Omental fat pad (tissue), 4 donors: ENCODE results near the gene SMYD1. TPM values are rescaled to one million over a fixed set of nuclear protein-coding genes. Genes with fewer than 3 reads are reported as not detected.

Experiments
- ATAC-seq: fragments of 150-250 bp; one replicate; pipeline ENCODE4 v1.9.1; 2016; ENCODE audit warnings: mild to moderate bottlenecking, moderate library complexity; ENCODE audit not compliant: low FRiP score
- DNase-seq: peaks from one replicate; pipeline ENCODE4 v3.0.0-alpha.2; 2019; ENCODE audit warnings: low spot score
- total RNA-seq, 4 donors: library from RNA; depleted of rRNA; stranded (reverse); fragments of >200 nt; gene quantifications; one replicate each; pipeline ENCODE4 v1.1.0, GENCODE V29; 2016
- TF ChIP-seq, protein P1 (sequence below), 3 donors: fragments of 450-650 bp; IDR thresholded peaks; one replicate each; pipeline ENCODE4 v1.5.1; 2016 to 2017; ENCODE audit warnings: antibody characterized with exemption in 3 of 3, mild to moderate bottlenecking in 3 of 3, moderate library complexity in 2 of 3

SMYD1 gene
- total RNA-seq, 4 donors from 2014 or later = not detected

DNA sequence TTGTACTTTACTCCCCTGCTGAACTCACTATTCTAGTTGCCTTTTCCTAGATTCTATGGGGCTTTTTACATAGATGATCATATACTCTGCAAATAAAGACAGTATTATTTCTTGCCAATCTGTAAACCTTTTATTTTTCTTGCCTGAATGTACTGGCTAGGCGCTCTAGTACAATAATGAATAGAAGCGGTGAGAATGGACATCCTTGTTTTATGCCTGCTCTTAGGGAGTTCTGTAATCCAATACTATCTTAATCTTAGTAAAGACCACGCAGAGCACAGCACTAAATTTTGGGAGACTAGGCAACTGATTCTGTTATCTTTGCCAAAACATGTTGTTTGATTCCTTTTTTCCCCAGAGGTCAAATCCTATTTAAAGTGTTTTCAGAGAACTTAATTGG is 19.1 kb upstream of the SMYD1 start:
- ATAC-seq (no peak), DNase-seq (no peak)
- TF ChIP-seq, protein P1, sequence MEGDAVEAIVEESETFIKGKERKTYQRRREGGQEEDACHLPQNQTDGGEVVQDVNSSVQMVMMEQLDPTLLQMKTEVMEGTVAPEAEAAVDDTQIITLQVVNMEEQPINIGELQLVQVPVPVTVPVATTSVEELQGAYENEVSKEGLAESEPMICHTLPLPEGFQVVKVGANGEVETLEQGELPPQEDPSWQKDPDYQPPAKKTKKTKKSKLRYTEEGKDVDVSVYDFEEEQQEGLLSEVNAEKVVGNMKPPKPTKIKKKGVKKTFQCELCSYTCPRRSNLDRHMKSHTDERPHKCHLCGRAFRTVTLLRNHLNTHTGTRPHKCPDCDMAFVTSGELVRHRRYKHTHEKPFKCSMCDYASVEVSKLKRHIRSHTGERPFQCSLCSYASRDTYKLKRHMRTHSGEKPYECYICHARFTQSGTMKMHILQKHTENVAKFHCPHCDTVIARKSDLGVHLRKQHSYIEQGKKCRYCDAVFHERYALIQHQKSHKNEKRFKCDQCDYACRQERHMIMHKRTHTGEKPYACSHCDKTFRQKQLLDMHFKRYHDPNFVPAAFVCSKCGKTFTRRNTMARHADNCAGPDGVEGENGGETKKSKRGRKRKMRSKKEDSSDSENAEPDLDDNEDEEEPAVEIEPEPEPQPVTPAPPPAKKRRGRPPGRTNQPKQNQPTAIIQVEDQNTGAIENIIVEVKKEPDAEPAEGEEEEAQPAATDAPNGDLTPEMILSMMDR (IDR thresholded peaks at IDR 0.05) = no peak

DNA sequence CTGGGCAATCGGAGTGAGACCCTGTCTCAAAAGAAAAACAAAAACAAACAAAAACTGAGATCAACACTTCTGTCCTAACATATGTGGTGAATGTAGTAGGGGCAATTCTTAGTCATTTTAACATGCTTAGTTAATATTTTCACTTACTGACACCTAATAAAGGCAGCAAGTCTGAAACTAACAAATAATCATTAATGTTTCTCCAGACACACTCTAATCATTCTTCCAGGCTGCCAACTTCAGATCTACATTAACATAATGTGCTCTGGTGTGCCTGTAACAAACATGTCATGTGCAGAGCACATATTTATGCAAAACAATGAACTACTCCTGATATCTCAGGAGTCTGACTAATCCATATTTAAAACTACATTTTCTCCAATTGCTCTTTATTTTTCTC is 18.0 kb upstream of the SMYD1 start:
- ATAC-seq (no peak), DNase-seq (no peak)
- TF ChIP-seq, protein P1 (IDR thresholded peaks at IDR 0.05) = no peak

DNA sequence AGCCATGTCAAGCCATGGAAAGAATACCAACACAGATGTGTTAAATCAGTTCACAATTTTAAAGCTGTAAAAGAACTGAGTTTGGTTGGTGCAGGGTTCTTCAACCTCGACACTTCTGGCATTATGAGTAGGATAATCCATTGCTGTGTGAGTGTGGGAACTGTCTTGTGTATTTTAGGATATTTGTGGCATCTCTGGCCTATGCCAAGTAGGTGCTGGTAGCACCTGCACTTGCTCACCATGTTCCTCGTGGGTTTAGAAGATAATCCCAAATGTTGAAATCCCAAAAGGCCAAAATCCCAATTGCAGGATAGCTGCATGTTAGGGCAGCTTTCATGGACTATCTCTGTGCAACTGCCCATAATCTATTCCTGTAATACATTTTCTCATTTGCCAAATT is 15.8 kb upstream of the SMYD1 start:
- TF ChIP-seq, protein P1 (IDR thresholded peaks at IDR 0.05) = no peak
- no peak for DNase-seq
- ATAC-seq = no peak

DNA sequence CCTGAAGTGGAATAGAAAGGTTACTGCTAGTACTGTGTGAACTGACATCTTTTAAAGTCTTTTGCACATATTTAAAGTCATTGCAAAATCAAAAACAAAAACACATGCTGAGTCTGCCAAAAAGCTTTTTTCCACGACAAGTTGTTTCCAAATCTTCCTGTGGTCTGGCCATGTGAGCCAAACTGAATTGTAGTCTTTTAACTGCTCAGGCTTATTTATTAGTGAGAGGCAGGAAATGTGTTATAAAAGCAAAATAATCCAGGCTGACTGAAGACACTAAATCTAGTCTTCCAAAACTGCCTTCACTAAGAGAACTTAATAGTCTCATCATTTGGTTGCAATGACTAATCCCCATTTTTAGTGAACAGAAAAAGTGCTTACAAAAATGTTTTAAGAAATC is 14.3 kb upstream of the SMYD1 start:
- TF ChIP-seq, protein P1 (IDR thresholded peaks at IDR 0.05) = no peak
- ATAC-seq = peak; percentile 20
- DNase-seq = no peak

DNA sequence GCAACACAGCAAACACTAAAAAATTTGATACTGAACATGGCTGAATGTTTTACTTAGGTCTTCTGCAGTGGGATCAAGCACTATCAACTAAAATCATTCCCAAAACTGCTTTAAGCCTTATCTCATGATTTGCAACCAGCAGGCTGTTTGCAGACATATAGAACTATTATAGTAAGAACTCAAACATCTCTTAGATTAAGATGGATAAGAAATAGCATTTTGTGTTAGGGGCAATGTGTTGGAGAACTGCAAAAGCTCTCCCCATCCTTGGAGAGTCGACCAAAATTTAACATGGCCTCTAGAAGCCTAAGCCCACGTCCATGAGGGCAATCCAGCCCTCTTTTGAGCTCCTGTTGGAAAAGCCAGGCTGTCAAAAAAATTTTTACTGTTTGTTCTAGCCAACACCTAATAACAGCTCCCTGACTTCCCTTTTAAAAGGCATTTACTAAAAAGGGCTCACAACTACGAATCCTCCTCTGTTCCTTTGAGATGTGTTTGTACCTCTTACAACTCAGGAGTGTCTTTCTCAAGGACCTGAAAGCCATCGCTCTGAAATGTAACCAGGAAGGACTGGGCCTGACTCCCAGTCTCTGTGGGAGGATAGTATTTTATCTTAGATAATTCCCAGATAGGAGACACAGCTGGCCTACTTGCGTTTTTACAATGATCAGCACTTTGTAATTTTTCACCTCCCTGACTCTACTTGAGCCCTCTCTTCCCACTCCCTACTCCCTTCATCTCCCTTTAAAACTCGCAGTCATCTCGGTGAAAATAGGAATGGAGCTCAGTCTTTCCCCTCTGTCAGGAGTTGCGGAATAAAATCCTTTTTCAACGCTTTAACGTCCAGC is 13.5 kb upstream of the SMYD1 start:
- ATAC-seq (no peak), DNase-seq (no peak)
- TF ChIP-seq, protein P1 (IDR thresholded peaks at IDR 0.05) = no peak

DNA sequence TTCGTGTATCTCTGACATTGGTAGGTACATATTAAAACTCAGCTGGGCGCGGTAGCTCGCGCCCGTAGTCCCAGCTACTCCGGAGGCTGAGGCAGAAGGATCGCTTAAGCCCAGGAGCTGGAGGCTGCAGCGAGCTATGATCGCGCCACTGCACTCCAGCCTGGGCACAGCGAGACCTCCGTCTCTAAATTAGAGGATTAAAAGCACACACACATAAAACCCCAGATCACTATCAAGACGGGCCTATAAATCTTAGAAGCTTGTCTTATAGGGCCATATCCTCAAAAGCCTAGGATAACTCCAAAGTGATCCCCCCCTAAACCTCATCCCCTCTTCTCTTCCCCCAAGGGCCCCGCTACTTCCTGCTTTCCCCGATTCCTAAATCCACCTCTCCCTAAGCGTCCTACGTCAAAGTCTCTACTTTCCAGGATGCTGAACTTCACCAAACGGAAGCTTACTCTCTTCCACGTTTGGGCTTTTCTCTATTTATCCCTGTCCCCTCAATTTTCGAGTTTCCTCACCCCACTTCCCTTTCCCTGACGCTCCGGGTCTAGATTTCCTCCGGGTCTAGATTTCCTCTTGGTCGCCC is 12.7 kb upstream of the SMYD1 start:
- DNase-seq (no peak), ATAC-seq (no peak)
- TF ChIP-seq, protein P1 (IDR thresholded peaks at IDR 0.05) = no peak
